ENCODE data around the gene ZDHHC12. TPM values are rescaled to one million over a fixed set of nuclear protein-coding genes. Genes with fewer than 3 reads are reported as not detected.

ZDHHC12 gene
- total RNA-seq, 1 donor from 2014 or later = 53.2 TPM

- Mint-ChIP-seq H3K27ac (peak overlapping the region; percentile 93), H3K4me1 (ENCODE audit: low read depth) (peaks cover 37% of the 10 kb centered on the region), H3K27me3 (ENCODE audit: low read depth) (no peaks in the 10 kb centered on the region), H3K36me3 (ENCODE audit: low read depth) (peaks cover 14% of the 10 kb centered on the region), H3K4me3 (ENCODE audit: low read depth) (peak overlapping the region; percentile 95), H3K9me3 (no peaks in the 10 kb centered on the region)
- intact Hi-C loops (cut with micrococcal nuclease) = loop anchor here (5.0 to 10.0 kb wide), 3 partner anchors 134 to 339 kb away; partner anchors contain the start of genes KYAT1, LRRC8A, SH3GLB2 and SPTAN1
- DNase-seq (ENCODE audit: low spot score) = peak; percentile 44
Measured at GRCh38 chr9:128685636-128686489, 38.1 kb downstream of the ZDHHC12 start.

DNA sequence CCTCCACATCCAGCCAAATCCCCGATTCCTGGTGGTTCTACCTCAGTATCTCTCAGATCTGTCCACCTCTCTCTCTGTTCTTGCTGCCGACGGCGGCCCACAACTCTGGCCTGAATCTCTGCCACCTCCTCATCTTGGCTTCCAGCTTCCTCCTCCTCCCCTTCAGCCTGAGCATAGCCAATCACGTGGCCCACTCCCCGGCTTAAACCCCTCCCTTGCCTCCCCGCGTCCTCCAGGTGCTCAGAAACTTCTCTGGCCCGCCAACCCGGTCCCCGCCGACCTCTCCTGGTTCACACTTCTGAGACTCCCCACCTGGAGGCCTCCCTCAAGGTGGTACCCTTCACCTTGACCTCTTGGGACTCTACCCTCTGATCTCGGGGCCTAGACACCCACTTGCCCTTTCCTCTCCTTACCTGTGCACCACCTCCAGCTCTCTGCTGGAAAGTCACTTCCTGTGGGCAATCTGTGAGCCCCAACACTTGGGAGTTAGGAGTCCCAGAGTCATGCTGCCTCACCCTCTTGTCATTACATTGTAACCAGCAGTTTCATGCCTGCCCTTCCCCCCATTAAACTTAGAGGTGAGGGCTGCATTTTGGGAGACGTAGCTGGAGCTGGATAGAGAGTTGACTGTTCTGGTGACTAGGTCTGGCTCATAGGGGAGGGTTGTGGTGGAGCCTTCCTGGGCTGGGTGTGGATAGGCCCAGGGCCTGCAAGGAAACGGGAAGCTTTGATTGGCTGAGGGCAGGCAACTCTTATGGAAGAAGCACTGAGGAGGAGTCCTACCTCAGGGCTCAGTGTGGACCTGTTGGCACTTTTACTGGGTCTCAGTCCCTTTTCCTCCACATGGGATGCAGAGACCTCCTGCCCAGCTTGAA, 39.4 kb downstream of the ZDHHC12 start:
- no peaks in the 10 kb centered on the region for H3K9me3 Mint-ChIP-seq
- peak overlapping the region; percentile 95 for H3K4me3 Mint-ChIP-seq (ENCODE audit: low read depth)
- H3K27me3 Mint-ChIP-seq (ENCODE audit: low read depth) = no peaks in the 10 kb centered on the region
- peak; percentile 73 for DNase-seq (ENCODE audit: low spot score)
- peak overlapping the region; percentile 93 for H3K27ac Mint-ChIP-seq
- intact Hi-C loops (cut with micrococcal nuclease) = loop anchor here (5.0 to 10.0 kb wide), 3 partner anchors 132 to 340 kb away; partner anchors contain the start of genes KYAT1, LRRC8A, SH3GLB2 and SPTAN1
- peaks cover 8% of the 10 kb centered on the region for H3K36me3 Mint-ChIP-seq (ENCODE audit: low read depth)
- H3K4me1 Mint-ChIP-seq (ENCODE audit: low read depth) = peaks cover 34% of the 10 kb centered on the region

GRCh38 chr9:128684065-128684324, 39.9 kb downstream of the ZDHHC12 start:
- Mint-ChIP-seq H3K4me3 (ENCODE audit: low read depth) (peak overlapping the region; percentile 95), H3K4me1 (ENCODE audit: low read depth) (peaks cover 34% of the 10 kb centered on the region), H3K27ac (peak overlapping the region; percentile 93), H3K36me3 (ENCODE audit: low read depth) (peaks cover 8% of the 10 kb centered on the region), H3K9me3 (no peaks in the 10 kb centered on the region), H3K27me3 (ENCODE audit: low read depth) (no peaks in the 10 kb centered on the region)
- intact Hi-C loops (cut with micrococcal nuclease) = loop anchor here (10.0 kb wide), 1 partner anchor 341 kb away; the partner anchor contains the start of gene SH3GLB2
- DNase-seq (ENCODE audit: low spot score) = no peak

- Mint-ChIP-seq H3K27me3 (ENCODE audit: low read depth) (no peaks in the 10 kb centered on the region), H3K9me3 (no peaks in the 10 kb centered on the region), H3K4me3 (ENCODE audit: low read depth) (peak overlapping the region; percentile 95), H3K36me3 (ENCODE audit: low read depth) (peaks cover 8% of the 10 kb centered on the region), H3K27ac (peak overlapping the region; percentile 93), H3K4me1 (ENCODE audit: low read depth) (peaks cover 34% of the 10 kb centered on the region)
- intact Hi-C loops (cut with micrococcal nuclease) = loop anchor here (10.0 kb wide), 1 partner anchor 341 kb away; the partner anchor contains the start of gene SH3GLB2
- peak; percentile 18 for DNase-seq (ENCODE audit: low spot score)
Measured at GRCh38 chr9:128683340-128684064, 40.4 kb downstream of the ZDHHC12 start.

DNA sequence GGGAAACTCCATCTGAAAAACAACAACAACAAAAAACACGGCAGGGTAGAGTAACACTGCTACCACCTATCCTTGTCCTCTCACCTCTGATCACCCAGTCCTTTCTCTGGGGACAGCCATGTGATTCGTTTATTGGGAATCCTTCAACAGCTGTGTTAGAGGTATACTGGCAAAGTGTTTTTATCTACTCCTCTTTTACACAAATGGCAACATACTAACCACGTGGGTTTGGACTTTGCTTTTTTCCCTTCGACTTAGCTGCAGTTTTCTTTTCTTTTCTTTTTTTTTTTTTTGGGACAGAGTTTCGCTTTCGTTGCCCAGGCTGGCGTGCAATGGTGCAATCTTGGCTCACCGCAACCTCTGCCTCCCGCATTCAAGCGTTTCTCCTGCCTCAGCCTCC, 46.1 kb downstream of the ZDHHC12 start:
- Mint-ChIP-seq H3K27ac (no peak overlapping the region), H3K9me3 (no peaks in the 10 kb centered on the region), H3K4me3 (ENCODE audit: low read depth) (no peak overlapping the region), H3K27me3 (ENCODE audit: low read depth) (no peaks in the 10 kb centered on the region), H3K36me3 (ENCODE audit: low read depth) (no peaks in the 10 kb centered on the region), H3K4me1 (ENCODE audit: low read depth) (peaks cover 3% of the 10 kb centered on the region)
- DNase-seq (ENCODE audit: low spot score) = no peak
- intact Hi-C loops (cut with micrococcal nuclease) = no loop called here

- Mint-ChIP-seq H3K4me1 (ENCODE audit: low read depth) (no peaks in the 10 kb centered on the region), H3K27ac (no peak overlapping the region), H3K36me3 (ENCODE audit: low read depth) (no peaks in the 10 kb centered on the region), H3K4me3 (ENCODE audit: low read depth) (no peak overlapping the region), H3K9me3 (no peaks in the 10 kb centered on the region), H3K27me3 (ENCODE audit: low read depth) (no peaks in the 10 kb centered on the region)
- DNase-seq (ENCODE audit: low spot score) = no peak
- intact Hi-C loops (cut with micrococcal nuclease) = no loop called here
Measured at GRCh38 chr9:128675382-128675781, 48.5 kb downstream of the ZDHHC12 start.

Other genes with a start within 250 kb of the ZDHHC12 start
- 56.0 and 57.5 TPM in 2 replicates for gene GLE1, start 219.4 kb downstream of the ZDHHC12 start, total RNA-seq
- gene SPTAN1, start 171.5 kb downstream of the ZDHHC12 start, total RNA-seq = 286 and 303 TPM in 2 replicates
- 41.7 and 43.5 TPM in 2 replicates for gene DYNC2I2, start 67.3 kb downstream of the ZDHHC12 start, total RNA-seq
- 749 and 756 TPM in 2 replicates for gene SET, start 34.9 kb downstream of the ZDHHC12 start, total RNA-seq
- gene PKN3, start 21.6 kb downstream of the ZDHHC12 start, total RNA-seq = 25.4 and 28.0 TPM in 2 replicates
- 18.6 and 18.7 TPM in 2 replicates for gene ZER1, start 47.8 kb upstream of the ZDHHC12 start, total RNA-seq
- 20.5 and 24.2 TPM in 2 replicates for gene TBC1D13, start 63.1 kb upstream of the ZDHHC12 start, total RNA-seq
- 19.9 and 21.7 TPM in 2 replicates for gene ENDOG, start 94.4 kb upstream of the ZDHHC12 start, total RNA-seq
- gene SPOUT1, start 105.7 kb upstream of the ZDHHC12 start, total RNA-seq = 126 and 127 TPM in 2 replicates
- 13.6 and 14.0 TPM in 2 replicates for gene KYAT1, start 157.8 kb upstream of the ZDHHC12 start, total RNA-seq
- gene LRRC8A, start 158.0 kb upstream of the ZDHHC12 start, total RNA-seq = 24.9 and 25.4 TPM in 2 replicates
- 0.44 and 0.68 TPM in 2 replicates for gene PHYHD1, start 196.9 kb upstream of the ZDHHC12 start, total RNA-seq
- gene DOLK, start 223.5 kb upstream of the ZDHHC12 start, total RNA-seq = 13.0 and 13.3 TPM in 2 replicates
- 161 and 175 TPM in 2 replicates for gene NUP188, start 223.6 kb upstream of the ZDHHC12 start, total RNA-seq

Measured in activated T-helper 2 cell treated with anti-CD3 and anti-CD28 coated beads, Interferon-gamma antibody, Interleukin-2, Interleukin-4, amounts not matched to agents 10 μg/mL and 5 μg/mL and 100 μg/mL, durations not matched to agents 14 hours and 24 hours and 36 hours (primary cell).